GM12892 (cell line): ENCODE results near the gene R3HDM2.

Source experiments
- POLR2A ChIP-seq: IDR thresholded peaks from 2 replicates; pipeline ENCODE4 v1.6.1; 2011; ENCODE audit warnings: low read depth, low read length, control low read depth
- POLR2AphosphoS5 ChIP-seq: IDR thresholded peaks from 2 replicates; pipeline ENCODE4 v1.6.1; 2011; ENCODE audit warnings: low read depth, low read length, control low read depth
- TAF1 ChIP-seq: IDR thresholded peaks from 2 replicates; pipeline ENCODE4 v1.6.1; 2011; ENCODE audit warnings: low read depth, mild to moderate bottlenecking, control low read depth, low read length, borderline replicate concordance

GRCh38 chr12:57270966-57271470 is 159.8 kb downstream of the R3HDM2 start:
- no peak for TF ChIP-seq POLR2AphosphoS5
- no peak for TF ChIP-seq TAF1
- TF ChIP-seq POLR2A: no peak
